ENCODE results near the gene GIMAP5. TPM values are rescaled to one million over a fixed set of nuclear protein-coding genes. Genes with fewer than 3 reads are reported as not detected.

Gene GIMAP5
- total RNA-seq, 4 donors from 2014 or later: 20.4 to 103 (median 31.9) TPM

GRCh38 chr7:150745876-150746275 is 8.7 kb downstream of the GIMAP5 start:
- no peak for TF ChIP-seq CTCF (IDR thresholded peaks at IDR 0.05)
- TF ChIP-seq POLR2A (IDR thresholded peaks at IDR 0.05): no peak
- Histone ChIP-seq H3K4me1 (no peaks in the 10 kb centered on the region), H3K27ac (no peak overlapping the region), H3K9me3 (no peaks in the 10 kb centered on the region), H3K4me3 (no peak overlapping the region), H3K36me3 (no peaks in the 10 kb centered on the region), H3K27me3 (no peaks in the 10 kb centered on the region)
- DNase-seq: no peak
- intact Hi-C loops (cut with DNase I; ENCODE audit: low total_unique reads): no loop called here

- intact Hi-C loops (cut with DNase I; ENCODE audit: low total_unique reads): no loop called here
- H3K36me3 ChIP-seq: no peaks in the 10 kb centered on the region
- no peak overlapping the region for H3K27ac ChIP-seq
- no peak for TF ChIP-seq CTCF (IDR thresholded peaks at IDR 0.05)
- no peak for TF ChIP-seq POLR2A (IDR thresholded peaks at IDR 0.05)
- no peaks in the 10 kb centered on the region for H3K27me3 ChIP-seq
- no peak for DNase-seq
- no peaks in the 10 kb centered on the region for H3K9me3 ChIP-seq
- H3K4me1 ChIP-seq: no peaks in the 10 kb centered on the region
- no peak overlapping the region for H3K4me3 ChIP-seq
These were observed 9.7 kb downstream of the GIMAP5 start for GRCh38 chr7:150746921-150747320.

GRCh38 chr7:150748376-150748775 is 11.2 kb downstream of the GIMAP5 start:
- Histone ChIP-seq H3K4me1 (no peaks in the 10 kb centered on the region), H3K27me3 (no peaks in the 10 kb centered on the region), H3K9me3 (no peaks in the 10 kb centered on the region), H3K27ac (no peak overlapping the region), H3K36me3 (no peaks in the 10 kb centered on the region), H3K4me3 (no peak overlapping the region)
- intact Hi-C loops (cut with DNase I; ENCODE audit: low total_unique reads): no loop called here
- TF ChIP-seq POLR2A (IDR thresholded peaks at IDR 0.05) (no peak), CTCF (IDR thresholded peaks at IDR 0.05) (no peak)
- DNase-seq: no peak

GRCh38 chr7:150751702-150752101 is 14.5 kb downstream of the GIMAP5 start:
- Histone ChIP-seq H3K9me3 (no peaks in the 10 kb centered on the region), H3K36me3 (no peaks in the 10 kb centered on the region), H3K4me1 (no peaks in the 10 kb centered on the region), H3K27me3 (no peaks in the 10 kb centered on the region), H3K27ac (no peak overlapping the region), H3K4me3 (no peak overlapping the region)
- DNase-seq: no peak
- TF ChIP-seq CTCF (IDR thresholded peaks at IDR 0.05): no peak
- no peak for TF ChIP-seq POLR2A (IDR thresholded peaks at IDR 0.05)
- intact Hi-C loops (cut with DNase I; ENCODE audit: low total_unique reads): no loop called here

GRCh38 chr7:150753239-150753638 is 16.0 kb downstream of the GIMAP5 start:
- intact Hi-C loops (cut with DNase I; ENCODE audit: low total_unique reads): no loop called here
- TF ChIP-seq POLR2A (IDR thresholded peaks at IDR 0.05) (no peak), CTCF (IDR thresholded peaks at IDR 0.05) (no peak)
- H3K4me3 ChIP-seq: no peak overlapping the region
- no peaks in the 10 kb centered on the region for H3K27me3 ChIP-seq
- H3K9me3 ChIP-seq: no peaks in the 10 kb centered on the region
- no peak overlapping the region for H3K27ac ChIP-seq
- H3K36me3 ChIP-seq: no peaks in the 10 kb centered on the region
- H3K4me1 ChIP-seq: no peaks in the 10 kb centered on the region
- no peak for DNase-seq
